Natural killer cell (primary cell): Measurements from ENCODE around the gene CC2D2A. TPM values are rescaled to one million over a fixed set of nuclear protein-coding genes. Genes with fewer than 3 reads are reported as not detected.

Source experiments
- ATAC-seq, 3 donors: fragments of 150-1000 bp in 2 of 3; fragments of 200-7000 bp in 1 of 3; cut with Tn5 transposase; 1 replicate in 1 of 3; 2 replicates in 2 of 3; pipeline ENCODE4 v1.10.0; 2021; ENCODE audit warnings: mild to moderate bottlenecking in 2 of 3, moderate library complexity in 2 of 3
- DNase-seq, 2 donors: peaks; one replicate each; pipeline versions ENCODE4 v3.0.0 to v3.0.0-alpha.2; 2013 to 2021; ENCODE audit warnings: mixed read lengths in 1 of 2
- H3K27ac ChIP-seq: one replicate; pipeline ENCODE4 v1.5.1; 2013; ENCODE audit warnings: mild to moderate bottlenecking, low read length
- H3K27me3 ChIP-seq: one replicate; pipeline ENCODE4 v1.6.1; 2013; ENCODE audit warnings: low read length; ENCODE audit not compliant: control insufficient read depth, insufficient read depth
- H3K36me3 ChIP-seq: one replicate; pipeline ENCODE4 v1.6.1; 2013; ENCODE audit warnings: low read length; ENCODE audit not compliant: control insufficient read depth, insufficient read depth
- H3K4me1 ChIP-seq: one replicate; pipeline ENCODE4 v1.6.1; 2013; ENCODE audit warnings: low read length; ENCODE audit not compliant: control insufficient read depth, insufficient read depth
- H3K4me3 ChIP-seq: one replicate; pipeline ENCODE4 v1.5.1; 2013; ENCODE audit warnings: low read length
- H3K9me3 ChIP-seq: one replicate; pipeline ENCODE4 v1.6.1; 2013; ENCODE audit warnings: low read length; ENCODE audit not compliant: control insufficient read depth, insufficient read depth
- H3K27ac Mint-ChIP-seq, 2 donors: one replicate each; pipeline ENCODE4 v1.8.0; 2022; ENCODE audit warnings: mild to moderate bottlenecking in 2 of 2, mixed read lengths in 2 of 2, moderate library complexity in 1 of 2
- H3K27me3 Mint-ChIP-seq, 2 donors: one replicate each; pipeline ENCODE4 v1.8.0; 2022; ENCODE audit warnings: low read depth in 2 of 2, mixed read lengths in 2 of 2
- H3K36me3 Mint-ChIP-seq: one replicate; pipeline ENCODE4 v1.8.0; 2022; ENCODE audit warnings: mixed read lengths
- H3K4me1 Mint-ChIP-seq, 2 donors: one replicate each; pipeline ENCODE4 v1.8.0; 2022; ENCODE audit warnings: mixed read lengths in 2 of 2
- H3K4me3 Mint-ChIP-seq: one replicate; pipeline ENCODE4 v1.8.0; 2022; ENCODE audit warnings: mild to moderate bottlenecking, moderate library complexity, mixed read lengths
- H3K9me3 Mint-ChIP-seq, 2 donors: one replicate each; pipeline ENCODE4 v1.8.0; 2022; ENCODE audit warnings: mixed read lengths in 2 of 2
- WGBS: methylation state at CpG from one replicate; pipeline ENCODE4 v1.1.7; 2013; ENCODE audit warnings: missing lambda C conversion rate; ENCODE audit not compliant: insufficient coverage; 5-methylcytosine and 5-hydroxymethylcytosine counted together
- intact Hi-C: fragments of 100-400 bp; cut with micrococcal nuclease; formaldehyde crosslinking; loops from one replicate; pipeline ENCODE4 v1.14.2; 2022
- total RNA-seq, 4 donors: library from RNA; stranded (reverse); fragments of 120-200 nt in 1 of 4; gene quantifications; one replicate each; pipeline versions ENCODE4 v1.2.3 to v1.2.4, GENCODE V29; 2013 to 2022
- TF ChIP-seq, protein P1 (sequence below): fragments of 200-600 bp; IDR thresholded peaks from one replicate; pipeline ENCODE4 v1.8.0; 2022; ENCODE audit warnings: antibody characterized with exemption

CC2D2A gene
- total RNA-seq, 3 donors from 2014 or later (not counting 1 experiment from before 2014, with no cell fraction given), result 0.78 to 1.6 (median 0.83) TPM

DNA sequence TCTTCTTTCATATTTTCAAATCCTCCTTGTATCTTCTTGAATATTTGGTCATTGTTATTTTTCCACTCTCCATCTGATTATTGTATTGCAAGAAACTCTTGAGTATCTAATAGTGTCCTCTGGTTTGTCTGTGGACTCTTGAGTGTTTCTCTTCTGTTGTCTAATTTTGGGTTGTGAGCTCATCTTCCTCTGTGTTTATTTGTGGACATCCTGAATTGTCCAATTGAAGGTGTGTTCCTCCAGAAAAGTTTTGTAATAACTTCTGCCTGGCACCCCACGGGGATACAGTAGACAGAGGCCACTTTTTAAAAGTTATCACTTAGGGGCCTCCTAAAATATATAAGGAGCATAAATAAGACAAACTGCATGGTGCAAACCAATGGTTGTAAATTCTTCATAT is 3.1 kb upstream of the CC2D2A start:
- Histone ChIP-seq H3K9me3 (no peaks in the 10 kb centered on the region), H3K27ac (no peak overlapping the region), H3K4me3 (no peak overlapping the region), H3K4me1 (peaks cover 7% of the 10 kb centered on the region), H3K27me3 (no peaks in the 10 kb centered on the region), H3K36me3 (no peaks in the 10 kb centered on the region)
- peaks cover 19 to 20% of the 10 kb centered on the region in 2 donors for H3K4me1 Mint-ChIP-seq
- H3K36me3 Mint-ChIP-seq, result no peaks in the 10 kb centered on the region
- TF ChIP-seq, protein P1, sequence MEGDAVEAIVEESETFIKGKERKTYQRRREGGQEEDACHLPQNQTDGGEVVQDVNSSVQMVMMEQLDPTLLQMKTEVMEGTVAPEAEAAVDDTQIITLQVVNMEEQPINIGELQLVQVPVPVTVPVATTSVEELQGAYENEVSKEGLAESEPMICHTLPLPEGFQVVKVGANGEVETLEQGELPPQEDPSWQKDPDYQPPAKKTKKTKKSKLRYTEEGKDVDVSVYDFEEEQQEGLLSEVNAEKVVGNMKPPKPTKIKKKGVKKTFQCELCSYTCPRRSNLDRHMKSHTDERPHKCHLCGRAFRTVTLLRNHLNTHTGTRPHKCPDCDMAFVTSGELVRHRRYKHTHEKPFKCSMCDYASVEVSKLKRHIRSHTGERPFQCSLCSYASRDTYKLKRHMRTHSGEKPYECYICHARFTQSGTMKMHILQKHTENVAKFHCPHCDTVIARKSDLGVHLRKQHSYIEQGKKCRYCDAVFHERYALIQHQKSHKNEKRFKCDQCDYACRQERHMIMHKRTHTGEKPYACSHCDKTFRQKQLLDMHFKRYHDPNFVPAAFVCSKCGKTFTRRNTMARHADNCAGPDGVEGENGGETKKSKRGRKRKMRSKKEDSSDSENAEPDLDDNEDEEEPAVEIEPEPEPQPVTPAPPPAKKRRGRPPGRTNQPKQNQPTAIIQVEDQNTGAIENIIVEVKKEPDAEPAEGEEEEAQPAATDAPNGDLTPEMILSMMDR, result no peak
- 92% methylated on average over 1 of the region's 1 CpG for WGBS
- H3K9me3 Mint-ChIP-seq, result no peaks in the 10 kb centered on the region
- no peaks in the 10 kb centered on the region for H3K27me3 Mint-ChIP-seq
- no peak overlapping the region for H3K4me3 Mint-ChIP-seq
- H3K27ac Mint-ChIP-seq, result no peak overlapping the region
- ATAC-seq (no peak), DNase-seq (no peak)
- intact Hi-C loops, result no loop called here

DNA sequence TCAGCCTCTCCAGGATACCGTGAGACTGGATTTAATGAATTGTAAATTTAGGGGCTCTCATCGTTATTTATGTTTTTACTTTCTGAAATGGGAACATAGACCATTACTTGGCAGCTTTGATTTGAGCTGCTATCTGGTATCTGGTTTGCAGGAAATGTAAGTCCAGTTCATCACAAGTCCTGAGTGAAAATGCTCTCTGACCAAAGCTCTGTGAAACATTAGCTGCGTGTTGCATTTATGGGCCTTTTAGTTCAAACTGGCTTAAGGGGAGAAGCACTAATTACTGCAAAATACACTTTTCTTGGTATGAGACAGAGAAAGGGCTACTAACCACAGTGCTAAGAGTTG is 420 bp downstream of the CC2D2A start:
- intact Hi-C loops, result loop anchor here (10.0 kb wide), 1 partner anchor 185 kb away; the partner anchor contains the start of gene FBXL5
- Histone ChIP-seq H3K27me3 (no peaks in the 10 kb centered on the region), H3K27ac (no peak overlapping the region), H3K4me1 (peaks cover 7% of the 10 kb centered on the region), H3K4me3 (peak overlapping the region; percentile 38), H3K36me3 (no peaks in the 10 kb centered on the region), H3K9me3 (no peaks in the 10 kb centered on the region)
- WGBS, result 10% methylated on average over 3 of the region's 3 CpGs
- no peaks in the 10 kb centered on the region for H3K36me3 Mint-ChIP-seq
- peaks cover 19 to 20% of the 10 kb centered on the region in 2 donors for H3K4me1 Mint-ChIP-seq
- ATAC-seq (peak in 1 of 3 donors; percentile 24), DNase-seq (no peak)
- H3K4me3 Mint-ChIP-seq, result peak overlapping the region; percentile 92
- TF ChIP-seq, protein P1, result no peak
- no peaks in the 10 kb centered on the region for H3K27me3 Mint-ChIP-seq
- H3K27ac Mint-ChIP-seq, result peak overlapping the region in 1 of 2 donors; percentile 59
- H3K9me3 Mint-ChIP-seq, result no peaks in the 10 kb centered on the region

DNA sequence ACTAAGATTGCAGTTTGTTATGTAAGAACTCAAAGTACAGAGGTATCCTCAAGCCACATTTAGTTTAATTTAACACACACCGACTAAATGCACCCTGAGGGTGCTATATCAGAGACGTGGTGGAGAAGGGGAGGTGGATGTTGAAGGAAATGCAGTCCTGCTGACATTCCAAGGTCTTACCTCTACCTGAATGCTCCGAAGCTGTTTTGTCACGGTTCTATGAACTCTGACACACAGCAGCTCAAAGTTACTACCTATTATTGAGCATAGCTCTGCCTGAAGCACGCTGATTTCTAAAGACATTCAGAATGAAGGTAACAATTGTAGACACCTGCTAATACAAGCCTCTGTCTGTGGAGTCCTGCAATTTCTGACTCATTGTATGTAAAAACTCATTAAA is 6.7 kb downstream of the CC2D2A start:
- no peak overlapping the region for H3K27ac Mint-ChIP-seq
- no peaks in the 10 kb centered on the region for H3K27me3 Mint-ChIP-seq
- no peaks in the 10 kb centered on the region for H3K9me3 Mint-ChIP-seq
- DNase-seq, result no peak
- Histone ChIP-seq H3K36me3 (no peaks in the 10 kb centered on the region), H3K9me3 (no peaks in the 10 kb centered on the region), H3K27ac (no peak overlapping the region), H3K27me3 (no peaks in the 10 kb centered on the region), H3K4me1 (no peaks in the 10 kb centered on the region), H3K4me3 (no peak overlapping the region)
- H3K4me3 Mint-ChIP-seq, result no peak overlapping the region
- ATAC-seq, result no peak
- H3K36me3 Mint-ChIP-seq, result no peaks in the 10 kb centered on the region
- TF ChIP-seq, protein P1, result no peak
- 100% methylated on average over 3 of the region's 5 CpGs for WGBS
- H3K4me1 Mint-ChIP-seq, result no peaks in the 10 kb centered on the region
- intact Hi-C loops, result loop anchor here (10.0 kb wide), 1 partner anchor 178 kb away; the partner anchor contains the start of gene FBXL5

DNA sequence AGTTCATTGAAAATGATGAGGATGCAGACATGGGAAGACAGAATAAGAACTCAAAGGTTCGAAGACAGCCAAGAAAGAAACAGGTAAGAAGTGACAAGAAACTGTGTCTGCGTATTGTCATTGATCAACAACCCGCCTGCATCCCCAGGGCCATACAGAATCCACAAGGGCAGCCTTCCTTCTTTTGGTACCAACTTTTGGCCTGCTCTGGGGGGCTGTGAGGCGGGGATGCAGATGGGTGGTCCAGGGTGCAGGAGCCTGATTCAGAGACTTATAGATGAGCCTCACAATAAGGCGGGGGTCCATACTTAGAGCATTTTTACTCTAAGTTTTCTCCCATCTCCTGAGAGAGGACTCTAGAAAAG is 9.0 kb downstream of the CC2D2A start:
- no peaks in the 10 kb centered on the region for H3K36me3 ChIP-seq
- Mint-ChIP-seq H3K27ac (no peak overlapping the region), H3K36me3 (no peaks in the 10 kb centered on the region), H3K27me3 (no peaks in the 10 kb centered on the region), H3K4me3 (no peak overlapping the region), H3K9me3 (no peaks in the 10 kb centered on the region), H3K4me1 (no peaks in the 10 kb centered on the region)
- ATAC-seq (no peak), DNase-seq (no peak)
- H3K27me3 ChIP-seq, result no peaks in the 10 kb centered on the region
- H3K9me3 ChIP-seq, result no peaks in the 10 kb centered on the region
- H3K4me1 ChIP-seq, result no peaks in the 10 kb centered on the region
- TF ChIP-seq, protein P1, result no peak
- intact Hi-C loops, result loop anchor here (10.0 kb wide), 1 partner anchor 176 kb away; the partner anchor contains the start of gene FBXL5
- no peak overlapping the region for H3K4me3 ChIP-seq
- WGBS, result 73% methylated on average over 5 of the region's 5 CpGs
- H3K27ac ChIP-seq, result no peak overlapping the region
